Glutamatergic neuron (in vitro differentiated cells): ENCODE measurements around the gene NECTIN1. TPM values are rescaled to one million over a fixed set of nuclear protein-coding genes. Genes with fewer than 3 reads are reported as not detected.

ENCODE experiments used
- DNase-seq: peaks from one replicate; pipeline ENCODE4 v3.0.0; 2022
- H3K27ac Mint-ChIP-seq: one replicate; pipeline ENCODE4 v1.8.0; 2020; ENCODE audit warnings: mild to moderate bottlenecking, mixed read lengths, inconsistent platforms; ENCODE audit not compliant: unreplicated experiment
- H3K27me3 Mint-ChIP-seq: one replicate; pipeline ENCODE4 v1.8.0; 2020; ENCODE audit warnings: mild to moderate bottlenecking, moderate library complexity, mixed read lengths, inconsistent platforms; ENCODE audit not compliant: unreplicated experiment
- H3K36me3 Mint-ChIP-seq: one replicate; pipeline ENCODE4 v1.8.0; 2020; ENCODE audit warnings: mild to moderate bottlenecking, mixed read lengths, inconsistent platforms; ENCODE audit not compliant: unreplicated experiment
- H3K4me1 Mint-ChIP-seq: one replicate; pipeline ENCODE4 v1.8.0; 2020; ENCODE audit warnings: mild to moderate bottlenecking, low read depth, mixed read lengths, inconsistent platforms; ENCODE audit not compliant: unreplicated experiment
- H3K4me3 Mint-ChIP-seq: one replicate; pipeline ENCODE4 v1.8.0; 2020; ENCODE audit warnings: mild to moderate bottlenecking, mixed read lengths, inconsistent platforms; ENCODE audit not compliant: unreplicated experiment
- H3K9me3 Mint-ChIP-seq: one replicate; pipeline ENCODE4 v1.8.0; 2020; ENCODE audit warnings: mild to moderate bottlenecking, moderate library complexity, mixed read lengths, inconsistent platforms; ENCODE audit not compliant: unreplicated experiment
- total RNA-seq: library from RNA; stranded (reverse); fragmentation: NEBNext Ultra II Directional; extraction: Animal tissue kit (Norgen Biotek cat#: 25700); gene quantifications from one replicate; pipeline ENCODE4 v1.2.1, GENCODE V29; 2021; ENCODE audit not compliant: unreplicated experiment
- TF ChIP-seq, protein P1 (sequence below): fragments of 200-600 bp; sonication (generic); IDR thresholded peaks from one replicate; pipeline ENCODE4 v1.5.0; 2021; ENCODE audit not compliant: partially characterized antibody, unreplicated experiment

NECTIN1 gene
- total RNA-seq, 1 donor from 2014 or later = 26.0 TPM

DNA sequence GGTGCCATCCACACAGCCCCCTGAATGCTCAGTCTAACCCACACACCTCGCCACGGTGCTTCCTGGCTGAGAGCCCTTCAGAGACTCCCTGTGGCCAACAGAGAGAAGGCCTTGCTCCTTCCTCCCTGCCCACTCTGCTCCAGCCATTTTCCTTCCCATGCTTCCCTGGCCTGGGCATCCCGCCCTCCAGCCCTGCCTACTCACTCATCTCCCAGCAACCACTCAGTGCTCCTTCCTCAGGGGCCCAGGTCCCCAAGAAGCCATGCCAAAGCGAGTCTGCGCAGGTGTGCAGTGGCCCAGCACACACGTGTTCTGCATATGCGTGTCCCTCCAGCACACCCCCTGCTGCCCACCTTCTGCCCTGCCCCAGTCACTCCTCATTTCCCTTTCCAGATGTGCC, 56.4 kb downstream of the NECTIN1 start:
- no peak for DNase-seq
- Mint-ChIP-seq H3K4me1 (peaks cover 17% of the 10 kb centered on the region), H3K36me3 (peaks cover 17% of the 10 kb centered on the region), H3K27ac (no peak overlapping the region), H3K27me3 (peaks cover 10% of the 10 kb centered on the region), H3K9me3 (peaks cover 18% of the 10 kb centered on the region), H3K4me3 (no peak overlapping the region)
- TF ChIP-seq, protein P1, sequence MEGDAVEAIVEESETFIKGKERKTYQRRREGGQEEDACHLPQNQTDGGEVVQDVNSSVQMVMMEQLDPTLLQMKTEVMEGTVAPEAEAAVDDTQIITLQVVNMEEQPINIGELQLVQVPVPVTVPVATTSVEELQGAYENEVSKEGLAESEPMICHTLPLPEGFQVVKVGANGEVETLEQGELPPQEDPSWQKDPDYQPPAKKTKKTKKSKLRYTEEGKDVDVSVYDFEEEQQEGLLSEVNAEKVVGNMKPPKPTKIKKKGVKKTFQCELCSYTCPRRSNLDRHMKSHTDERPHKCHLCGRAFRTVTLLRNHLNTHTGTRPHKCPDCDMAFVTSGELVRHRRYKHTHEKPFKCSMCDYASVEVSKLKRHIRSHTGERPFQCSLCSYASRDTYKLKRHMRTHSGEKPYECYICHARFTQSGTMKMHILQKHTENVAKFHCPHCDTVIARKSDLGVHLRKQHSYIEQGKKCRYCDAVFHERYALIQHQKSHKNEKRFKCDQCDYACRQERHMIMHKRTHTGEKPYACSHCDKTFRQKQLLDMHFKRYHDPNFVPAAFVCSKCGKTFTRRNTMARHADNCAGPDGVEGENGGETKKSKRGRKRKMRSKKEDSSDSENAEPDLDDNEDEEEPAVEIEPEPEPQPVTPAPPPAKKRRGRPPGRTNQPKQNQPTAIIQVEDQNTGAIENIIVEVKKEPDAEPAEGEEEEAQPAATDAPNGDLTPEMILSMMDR = no peak

GRCh38 chr11:119671561-119672015, 57.4 kb downstream of the NECTIN1 start:
- Mint-ChIP-seq H3K4me3 (peak overlapping the region; percentile 49), H3K4me1 (peaks cover 25% of the 10 kb centered on the region), H3K27ac (peak overlapping the region; percentile 76), H3K27me3 (peaks cover 12% of the 10 kb centered on the region), H3K9me3 (peaks cover 18% of the 10 kb centered on the region), H3K36me3 (peaks cover 11% of the 10 kb centered on the region)
- TF ChIP-seq, protein P1 = no peak
- DNase-seq = peak; percentile 67

DNA sequence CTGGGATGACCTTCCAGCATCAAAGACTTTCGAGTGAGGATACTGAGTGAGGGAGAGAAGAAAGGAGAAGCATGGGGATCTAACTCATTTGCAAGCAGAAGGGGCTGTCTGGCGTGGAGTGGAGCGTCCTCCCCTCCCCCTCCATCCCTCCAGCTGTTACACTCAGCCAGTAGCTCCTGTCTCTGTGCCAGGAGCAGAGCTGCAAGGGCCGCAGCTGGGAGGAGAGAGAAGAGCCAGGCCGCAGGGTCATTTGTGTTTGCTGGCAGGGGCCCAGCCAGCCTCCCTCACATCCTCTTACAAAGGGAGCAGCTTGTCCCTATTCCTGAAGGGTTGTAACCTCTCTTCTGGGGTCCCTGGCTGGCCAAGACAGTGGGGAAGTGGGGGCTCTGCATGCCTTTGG, 57.9 kb downstream of the NECTIN1 start:
- peak; percentile 50 for DNase-seq
- Mint-ChIP-seq H3K36me3 (peaks cover 8% of the 10 kb centered on the region), H3K27me3 (peaks cover 12% of the 10 kb centered on the region), H3K27ac (peak overlapping the region; percentile 76), H3K4me1 (peaks cover 25% of the 10 kb centered on the region), H3K4me3 (no peak overlapping the region), H3K9me3 (peaks cover 18% of the 10 kb centered on the region)
- TF ChIP-seq, protein P1 = no peak

GRCh38 chr11:119669487-119669886, 59.5 kb downstream of the NECTIN1 start:
- no peak overlapping the region for H3K4me3 Mint-ChIP-seq
- peaks cover 25% of the 10 kb centered on the region for H3K4me1 Mint-ChIP-seq
- peaks cover 8% of the 10 kb centered on the region for H3K36me3 Mint-ChIP-seq
- peaks cover 18% of the 10 kb centered on the region for H3K9me3 Mint-ChIP-seq
- TF ChIP-seq, protein P1 = no peak
- H3K27me3 Mint-ChIP-seq = peaks cover 12% of the 10 kb centered on the region
- no peak for DNase-seq
- no peak overlapping the region for H3K27ac Mint-ChIP-seq

DNA sequence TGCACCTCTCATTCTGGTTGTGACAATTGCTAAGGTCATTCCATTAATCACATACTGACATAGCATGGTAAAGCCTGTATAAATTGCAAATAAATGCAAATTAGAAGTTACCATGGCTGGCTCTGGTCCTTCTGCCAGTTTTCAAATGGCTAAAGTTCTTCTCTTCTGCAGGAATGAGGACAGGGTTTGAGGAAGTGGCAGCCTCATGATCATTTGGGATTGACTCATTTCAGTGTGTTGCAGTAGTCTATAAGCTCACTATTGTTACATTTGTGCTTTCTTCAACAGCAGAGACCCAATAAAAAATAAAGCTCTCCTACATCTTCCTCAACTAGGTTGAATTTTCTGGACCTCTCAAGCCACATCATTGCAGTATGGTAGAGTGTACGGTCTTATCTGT, 60.3 kb downstream of the NECTIN1 start:
- Mint-ChIP-seq H3K27ac (no peak overlapping the region), H3K9me3 (peaks cover 13% of the 10 kb centered on the region), H3K36me3 (peaks cover 8% of the 10 kb centered on the region), H3K4me3 (no peak overlapping the region), H3K27me3 (peaks cover 13% of the 10 kb centered on the region), H3K4me1 (peaks cover 30% of the 10 kb centered on the region)
- no peak for DNase-seq
- TF ChIP-seq, protein P1 = no peak
